Measurements from ENCODE around the gene COA1. TPM values are rescaled to one million over a fixed set of nuclear protein-coding genes. Genes with fewer than 3 reads are reported as not detected.
"Not testable (repeated sequence)": the region's sequence is repeated elsewhere in the genome, so short reads cannot be mapped to it uniquely, and the experiment has no call there.

COA1 gene
- total and polyA plus RNA-seq, 2 donors (not counting 1 experiment from before 2014, with no cell fraction given): 28.7 to 72.7 TPM

DNA sequence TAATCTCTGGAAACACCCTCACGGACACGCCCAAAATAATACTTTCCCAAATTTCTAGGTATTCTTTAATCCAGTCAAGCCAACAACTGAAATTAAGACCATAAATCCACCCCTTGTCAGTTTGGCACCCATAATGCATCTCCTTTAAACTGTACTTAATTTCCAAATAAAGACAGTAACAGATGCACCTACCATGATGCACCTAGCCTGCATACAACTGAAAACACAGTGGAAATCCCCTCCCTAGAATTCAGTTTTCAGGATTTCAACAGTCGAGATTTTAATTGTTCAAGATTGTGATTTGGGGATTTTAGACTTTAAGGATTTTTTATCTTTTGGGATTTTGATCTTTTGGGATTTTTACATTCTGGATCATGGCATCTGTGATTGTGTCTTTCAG, 129.3 kb downstream of the COA1 start:
- intact Hi-C loops (cut with micrococcal nuclease): no loop called here
- ATAC-seq (ENCODE audit: low read depth): no peak
- peaks cover 21 to 56% of the 10 kb centered on the region in 2 donors for H3K4me1 ChIP-seq (ENCODE audit: control insufficient read depth in 2 of 2, insufficient read depth in 2 of 2, low read length in 2 of 2)
- no peak for TF ChIP-seq CTCF (IDR thresholded peaks at IDR 0.05)
- TF ChIP-seq EZH2 (IDR thresholded peaks at IDR 0.05; ENCODE audit: borderline replicate concordance, insufficient read depth, low read depth, low read length, poor library complexity, severe bottlenecking): no peak
- Mint-ChIP-seq H3K27me3 (no peaks in the 10 kb centered on the region), H3K9me3 (ENCODE audit: insufficient read depth) (no peaks in the 10 kb centered on the region), H3K4me1 (peaks cover 32% of the 10 kb centered on the region), H3K4me3 (no peak overlapping the region), H3K27ac (peak overlapping the region; percentile 55)
- no peak for DNase-seq
- no peak overlapping the region for H3K4me2 ChIP-seq (replicated peaks; ENCODE audit: low read depth, low read length, poor library complexity, severe bottlenecking)
- H3K9me3 ChIP-seq (ENCODE audit: control extremely low read depth in 1 of 3, control insufficient read depth in 2 of 3, insufficient read depth in 1 of 3, low read length in 2 of 3): no peaks in the 10 kb centered on the region
- POLR2A ChIA-PET: no interaction called here
- peaks cover 14 to 87% of the 10 kb centered on the region in 2 experiments for H3K36me3 ChIP-seq (replicated peaks in 1 of 2; ENCODE audit: control extremely low read depth in 1 of 2, control insufficient read depth in 1 of 2, extremely low read depth in 1 of 2, insufficient read depth in 2 of 2, low read length in 1 of 2)
- peaks cover 96% of the 10 kb centered on the region for H4K20me1 ChIP-seq (ENCODE audit: control insufficient read depth, insufficient read depth, low read length, poor library complexity, severe bottlenecking)
- H3K4me3 ChIP-seq (ENCODE audit: control extremely low read depth in 1 of 5, extremely low read depth in 1 of 5, insufficient read depth in 1 of 5, low read depth in 2 of 5, low read length in 4 of 5): no peak overlapping the region
- CTCF ChIA-PET: interaction anchor here (1.0 to 3.8 kb wide), 2 partner anchors 15 to 17 kb away, joined by 3 to 22 read pairs; partner anchors contain the start of gene STK17A
- H3K27ac ChIP-seq (ENCODE audit: low read length in 2 of 2): peak overlapping the region in 1 of 2 donors; percentile 53
- peaks cover 100% of the 10 kb centered on the region for H3K79me2 ChIP-seq (ENCODE audit: control insufficient read depth, insufficient read depth, low read length)
- no peak overlapping the region for H3K9ac ChIP-seq (ENCODE audit: low read length)
- 100% methylated on average over 2 of the region's 3 CpGs for WGBS (ENCODE audit: insufficient coverage)
- no peaks in the 10 kb centered on the region for H3K27me3 ChIP-seq (replicated peaks in 1 of 4; ENCODE audit: control extremely low read depth in 1 of 4, control insufficient read depth in 3 of 4, insufficient read depth in 4 of 4, low read length in 3 of 4)
- no peak overlapping the region for H2AFZ ChIP-seq (ENCODE audit: insufficient read depth, low read depth, low read length, poor library complexity, severe bottlenecking)

DNA sequence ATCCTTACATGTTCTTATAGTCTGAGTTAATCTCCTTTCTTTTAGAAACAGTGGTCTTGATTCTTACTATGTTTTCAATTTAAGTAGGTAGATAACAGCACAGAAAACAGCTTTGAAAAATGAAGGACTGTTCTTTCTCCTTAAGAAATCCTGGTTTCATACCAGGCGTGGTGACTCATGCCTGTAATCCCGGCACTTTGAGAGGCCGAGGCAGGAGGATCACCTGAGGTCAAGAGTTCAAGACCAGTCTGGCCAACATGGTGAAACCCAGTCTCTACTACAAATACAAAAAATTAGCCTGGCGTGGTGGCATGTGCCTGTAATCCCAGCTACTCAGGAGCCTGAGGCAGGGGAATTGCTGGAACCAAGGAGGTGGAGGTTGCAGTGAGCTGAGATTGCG, 132.9 kb downstream of the COA1 start:
- H3K27ac ChIP-seq (ENCODE audit: low read length in 2 of 2); H3K4me3 ChIP-seq (ENCODE audit: control extremely low read depth in 1 of 5, extremely low read depth in 1 of 5, insufficient read depth in 1 of 5, low read depth in 2 of 5, low read length in 4 of 5); H3K27me3 Mint-ChIP-seq; H3K4me3 Mint-ChIP-seq; H3K9ac ChIP-seq (ENCODE audit: low read length); H2AFZ ChIP-seq (ENCODE audit: insufficient read depth, low read depth, low read length, poor library complexity, severe bottlenecking); H3K27ac Mint-ChIP-seq; ATAC-seq (ENCODE audit: low read depth); H3K9me3 Mint-ChIP-seq (ENCODE audit: insufficient read depth); H3K27me3 ChIP-seq (replicated peaks in 1 of 4; ENCODE audit: control extremely low read depth in 1 of 4, control insufficient read depth in 3 of 4, insufficient read depth in 4 of 4, low read length in 3 of 4); DNase-seq; H3K4me2 ChIP-seq (replicated peaks; ENCODE audit: low read depth, low read length, poor library complexity, severe bottlenecking); H3K9me3 ChIP-seq (ENCODE audit: control extremely low read depth in 1 of 3, control insufficient read depth in 2 of 3, insufficient read depth in 1 of 3, low read length in 2 of 3); intact Hi-C loops (cut with micrococcal nuclease): not testable (repeated sequence)
- Histone ChIP-seq H3K79me2 (ENCODE audit: control insufficient read depth, insufficient read depth, low read length) (peaks cover 100% of the 10 kb centered on the region), H3K4me1 (ENCODE audit: control insufficient read depth in 2 of 2, insufficient read depth in 2 of 2, low read length in 2 of 2) (peaks cover 38 to 59% of the 10 kb centered on the region in 2 donors), H3K36me3 (replicated peaks in 1 of 2; ENCODE audit: control extremely low read depth in 1 of 2, control insufficient read depth in 1 of 2, extremely low read depth in 1 of 2, insufficient read depth in 2 of 2, low read length in 1 of 2) (peaks cover 8 to 54% of the 10 kb centered on the region in 2 experiments), H4K20me1 (ENCODE audit: control insufficient read depth, insufficient read depth, low read length, poor library complexity, severe bottlenecking) (peaks cover 94% of the 10 kb centered on the region)
- POLR2A ChIA-PET: interaction anchor here (0.9 kb wide), 1 partner anchor 9 kb away, joined by 8 read pairs; no protein-coding TSS in a partner anchor
- CTCF ChIA-PET: interaction anchor here (1.6 to 3.5 kb wide), 2 partner anchors 14 to 104 kb away, joined by 5 to 14 read pairs; partner anchors contain the start of gene STK17A
- 100% methylated on average over 3 of the region's 5 CpGs for WGBS (ENCODE audit: insufficient coverage)
- peaks cover 56% of the 10 kb centered on the region for H3K4me1 Mint-ChIP-seq
